Measurements from ENCODE around the gene CYSLTR2.
A peak's percentile ranks its signal among the peaks of the same experiment; 100 is the strongest.

Gene CYSLTR2

GRCh38 chr13:48727241-48728011, 73.7 kb downstream of the CYSLTR2 start:
- peak; percentile 70 for DNase-seq (ENCODE audit: low read depth)
- TF ChIP-seq CTCF (conservative IDR thresholded peaks at IDR 0.05; ENCODE audit: control insufficient read depth, insufficient read depth, low read depth, low read length): no peak
- no peak overlapping the region for H3K4me3 ChIP-seq (ENCODE audit: control insufficient read depth, low read depth, low read length)

- no peak for DNase-seq (ENCODE audit: low read depth)
- H3K4me3 ChIP-seq (ENCODE audit: control insufficient read depth, low read depth, low read length): no peak overlapping the region
- TF ChIP-seq CTCF (conservative IDR thresholded peaks at IDR 0.05; ENCODE audit: control insufficient read depth, insufficient read depth, low read depth, low read length): no peak
Measured at GRCh38 chr13:48728226-48728625, 74.5 kb downstream of the CYSLTR2 start.

- no peak overlapping the region for H3K4me3 ChIP-seq (ENCODE audit: control insufficient read depth, low read depth, low read length)
Measured at GRCh38 chr13:48728876-48729275, 75.1 kb downstream of the CYSLTR2 start.

GRCh38 chr13:48729856-48730255, 76.1 kb downstream of the CYSLTR2 start:
- no peak for TF ChIP-seq CTCF (conservative IDR thresholded peaks at IDR 0.05; ENCODE audit: control insufficient read depth, insufficient read depth, low read depth, low read length)
- H3K4me3 ChIP-seq (ENCODE audit: control insufficient read depth, low read depth, low read length): no peak overlapping the region
- no peak for DNase-seq (ENCODE audit: low read depth)

More at GRCh38 chr13:48728876-48729275, 75.1 kb downstream of the CYSLTR2 start:
- DNase-seq (ENCODE audit: low read depth): peak; percentile 5
- TF ChIP-seq CTCF (conservative IDR thresholded peaks at IDR 0.05; ENCODE audit: control insufficient read depth, insufficient read depth, low read depth, low read length): no peak

GRCh38 chr13:48731001-48731658, 77.4 kb downstream of the CYSLTR2 start:
- no peak for TF ChIP-seq CTCF (conservative IDR thresholded peaks at IDR 0.05; ENCODE audit: control insufficient read depth, insufficient read depth, low read depth, low read length)
- no peak overlapping the region for H3K4me3 ChIP-seq (ENCODE audit: control insufficient read depth, low read depth, low read length)
- DNase-seq (ENCODE audit: low read depth): peak; percentile 94

GRCh38 chr13:48731957-48732569, 78.3 kb downstream of the CYSLTR2 start:
- DNase-seq (ENCODE audit: low read depth): peak; percentile 49
- peak; percentile 57 for TF ChIP-seq CTCF (conservative IDR thresholded peaks at IDR 0.05; ENCODE audit: control insufficient read depth, insufficient read depth, low read depth, low read length)
- H3K4me3 ChIP-seq (ENCODE audit: control insufficient read depth, low read depth, low read length): no peak overlapping the region
